Measurements from ENCODE around the gene CDH4. TPM values are rescaled to one million over a fixed set of nuclear protein-coding genes. Genes with fewer than 3 reads are reported as not detected.

Gene CDH4
- total RNA-seq, 1 experiment from 2014 or later: not detected

DNA sequence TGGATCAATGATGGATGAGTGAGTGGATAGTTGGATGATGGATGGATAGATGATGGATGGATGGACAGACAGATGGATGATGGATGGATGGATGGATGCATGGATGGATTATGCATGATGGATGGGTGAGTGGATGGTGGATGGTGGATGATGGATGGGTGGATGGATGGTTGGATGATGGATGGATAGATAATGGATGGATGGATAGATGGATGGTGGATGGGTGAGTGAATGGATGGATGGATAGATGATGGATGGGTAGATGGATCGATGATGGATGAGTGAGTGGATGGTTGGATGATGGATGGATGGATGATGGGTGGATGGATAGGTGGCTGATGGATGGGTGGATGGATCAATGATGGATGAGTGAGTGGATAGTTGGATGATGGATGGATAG, 637.6 kb downstream of the CDH4 start:
- BruUV-seq (replicated peaks): no TSS peak
- TF ChIP-seq, protein P1, sequence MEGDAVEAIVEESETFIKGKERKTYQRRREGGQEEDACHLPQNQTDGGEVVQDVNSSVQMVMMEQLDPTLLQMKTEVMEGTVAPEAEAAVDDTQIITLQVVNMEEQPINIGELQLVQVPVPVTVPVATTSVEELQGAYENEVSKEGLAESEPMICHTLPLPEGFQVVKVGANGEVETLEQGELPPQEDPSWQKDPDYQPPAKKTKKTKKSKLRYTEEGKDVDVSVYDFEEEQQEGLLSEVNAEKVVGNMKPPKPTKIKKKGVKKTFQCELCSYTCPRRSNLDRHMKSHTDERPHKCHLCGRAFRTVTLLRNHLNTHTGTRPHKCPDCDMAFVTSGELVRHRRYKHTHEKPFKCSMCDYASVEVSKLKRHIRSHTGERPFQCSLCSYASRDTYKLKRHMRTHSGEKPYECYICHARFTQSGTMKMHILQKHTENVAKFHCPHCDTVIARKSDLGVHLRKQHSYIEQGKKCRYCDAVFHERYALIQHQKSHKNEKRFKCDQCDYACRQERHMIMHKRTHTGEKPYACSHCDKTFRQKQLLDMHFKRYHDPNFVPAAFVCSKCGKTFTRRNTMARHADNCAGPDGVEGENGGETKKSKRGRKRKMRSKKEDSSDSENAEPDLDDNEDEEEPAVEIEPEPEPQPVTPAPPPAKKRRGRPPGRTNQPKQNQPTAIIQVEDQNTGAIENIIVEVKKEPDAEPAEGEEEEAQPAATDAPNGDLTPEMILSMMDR (IDR thresholded peaks at IDR 0.05; ENCODE audit: insufficient read depth in 1 of 2, low read depth in 1 of 2, low read length in 1 of 2, severe bottlenecking in 1 of 2, unreplicated experiment in 1 of 2): no peak
- ChIA-PET CTCF (no interaction called here), POLR2A (no interaction called here)
- no peak for DNase-seq
- H3K27me3 ChIP-seq (replicated peaks; ENCODE audit: control insufficient read depth, insufficient read depth, low read length): no peaks in the 10 kb centered on the region; the same call in 1 of the 2 replicates
- H3K4me1 ChIP-seq: no peaks in the 10 kb centered on the region
- Mint-ChIP-seq H3K9me3 (ENCODE audit: unreplicated experiment) (peaks cover 20% of the 10 kb centered on the region), H3K36me3 (ENCODE audit: insufficient read depth, unreplicated experiment) (no peaks in the 10 kb centered on the region), H3K27me3 (ENCODE audit: insufficient read depth, unreplicated experiment) (peaks cover 21% of the 10 kb centered on the region), H3K4me3 (ENCODE audit: unreplicated experiment) (no peak overlapping the region), H3K4me1 (ENCODE audit: low read depth, unreplicated experiment) (no peaks in the 10 kb centered on the region), H3K27ac (ENCODE audit: unreplicated experiment) (no peak overlapping the region)
- H3K36me3 ChIP-seq (ENCODE audit: control insufficient read depth, insufficient read depth, low read length): no peaks in the 10 kb centered on the region
- intact Hi-C loops (cut with micrococcal nuclease; ENCODE audit: unreplicated experiment): loop anchor here (10.0 kb wide), 1 partner anchor 1675 kb away; no protein-coding TSS in a partner anchor
- no peaks in the 10 kb centered on the region for H3K9me3 ChIP-seq
- no peak overlapping the region for H3K4me3 ChIP-seq (ENCODE audit: low read depth, low read length)

DNA sequence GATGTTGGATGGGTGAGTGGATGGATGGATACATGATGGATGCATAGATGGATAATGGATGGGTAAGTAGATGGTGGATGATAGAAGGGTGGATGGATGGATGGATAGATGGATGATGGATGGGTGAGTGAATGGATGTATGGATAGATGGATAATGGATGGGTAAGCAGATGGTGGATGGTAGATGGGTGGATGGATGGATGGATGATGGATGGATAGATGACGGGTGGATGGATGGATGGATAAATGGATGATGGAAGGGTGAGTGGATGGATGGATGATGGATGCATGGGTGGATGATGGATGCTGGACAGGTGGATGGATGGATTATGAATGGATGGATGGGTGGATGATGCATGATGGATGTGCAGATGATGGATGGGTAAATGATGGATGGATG, 638.1 kb downstream of the CDH4 start:
- no peak overlapping the region for H3K4me3 ChIP-seq (ENCODE audit: low read depth, low read length)
- no peaks in the 10 kb centered on the region; the same call in 1 of the 2 replicates for H3K27me3 ChIP-seq (replicated peaks; ENCODE audit: control insufficient read depth, insufficient read depth, low read length)
- intact Hi-C loops (cut with micrococcal nuclease; ENCODE audit: unreplicated experiment): loop anchor here (10.0 kb wide), 1 partner anchor 1675 kb away; no protein-coding TSS in a partner anchor
- H3K4me1 ChIP-seq: no peaks in the 10 kb centered on the region
- Mint-ChIP-seq H3K27me3 (ENCODE audit: insufficient read depth, unreplicated experiment) (peaks cover 23% of the 10 kb centered on the region), H3K4me3 (ENCODE audit: unreplicated experiment) (no peak overlapping the region), H3K4me1 (ENCODE audit: low read depth, unreplicated experiment) (no peaks in the 10 kb centered on the region), H3K9me3 (ENCODE audit: unreplicated experiment) (peaks cover 20% of the 10 kb centered on the region), H3K27ac (ENCODE audit: unreplicated experiment) (no peak overlapping the region), H3K36me3 (ENCODE audit: insufficient read depth, unreplicated experiment) (no peaks in the 10 kb centered on the region)
- CTCF ChIA-PET: interaction anchor here (0.7 kb wide), 1 partner anchor 146 kb away, joined by 3 read pairs; no protein-coding TSS in a partner anchor
- POLR2A ChIA-PET: no interaction called here
- BruUV-seq (replicated peaks): no TSS peak
- TF ChIP-seq, protein P1 (IDR thresholded peaks at IDR 0.05; ENCODE audit: insufficient read depth in 1 of 2, low read depth in 1 of 2, low read length in 1 of 2, severe bottlenecking in 1 of 2, unreplicated experiment in 1 of 2): no peak
- DNase-seq: no peak
- no peaks in the 10 kb centered on the region for H3K9me3 ChIP-seq
- no peaks in the 10 kb centered on the region for H3K36me3 ChIP-seq (ENCODE audit: control insufficient read depth, insufficient read depth, low read length)

GRCh38 chr20:61891476-61891875, 639.4 kb downstream of the CDH4 start:
- no peaks in the 10 kb centered on the region for H3K9me3 ChIP-seq
- H3K27me3 ChIP-seq (replicated peaks; ENCODE audit: control insufficient read depth, insufficient read depth, low read length): peaks cover 2% of the 10 kb centered on the region; the same call in 1 of the 2 replicates
- POLR2A ChIA-PET: no interaction called here
- H3K4me1 Mint-ChIP-seq (ENCODE audit: low read depth, unreplicated experiment): no peaks in the 10 kb centered on the region
- intact Hi-C loops (cut with micrococcal nuclease; ENCODE audit: unreplicated experiment): loop anchor here (10.0 kb wide), 1 partner anchor 1677 kb away; no protein-coding TSS in a partner anchor
- no peaks in the 10 kb centered on the region for H3K4me1 ChIP-seq
- H3K4me3 Mint-ChIP-seq (ENCODE audit: unreplicated experiment): no peak overlapping the region
- H3K36me3 Mint-ChIP-seq (ENCODE audit: insufficient read depth, unreplicated experiment): no peaks in the 10 kb centered on the region
- peaks cover 24% of the 10 kb centered on the region for H3K27me3 Mint-ChIP-seq (ENCODE audit: insufficient read depth, unreplicated experiment)
- no peak overlapping the region for H3K4me3 ChIP-seq (ENCODE audit: low read depth, low read length)
- DNase-seq: no peak
- TF ChIP-seq, protein P1 (IDR thresholded peaks at IDR 0.05; ENCODE audit: insufficient read depth in 1 of 2, low read depth in 1 of 2, low read length in 1 of 2, severe bottlenecking in 1 of 2, unreplicated experiment in 1 of 2): no peak
- H3K9me3 Mint-ChIP-seq (ENCODE audit: unreplicated experiment): peaks cover 20% of the 10 kb centered on the region
- CTCF ChIA-PET: no interaction called here
- no peaks in the 10 kb centered on the region for H3K36me3 ChIP-seq (ENCODE audit: control insufficient read depth, insufficient read depth, low read length)
- BruUV-seq (replicated peaks): no TSS peak
- H3K27ac Mint-ChIP-seq (ENCODE audit: unreplicated experiment): no peak overlapping the region
